Epithelial cell of proximal tubule (primary cell): ENCODE data around the gene RBM19. TPM values are rescaled to one million over a fixed set of nuclear protein-coding genes. Genes with fewer than 3 reads are reported as not detected.

ENCODE experiments used
- DNase-seq: peaks from one replicate; pipeline ENCODE4 v3.0.0-alpha.2; 2011; ENCODE audit warnings: low read depth
- H3K4me3 ChIP-seq: 2 replicates; pipeline ENCODE4 v1.5.1; 2011; ENCODE audit warnings: low read depth, mild to moderate bottlenecking, low read length
- total RNA-seq: library from RNA; depleted of rRNA; stranded (reverse); fragments of >200 nt; gene quantifications from 2 replicates; pipeline ENCODE4 v1.2.3, GENCODE V29; 2015
- TF ChIP-seq, protein P1 (sequence below): conservative IDR thresholded peaks from 2 replicates; pipeline ENCODE4 v1.5.1; 2012; ENCODE audit warnings: low read depth, mild to moderate bottlenecking, low read length

RBM19 gene
- total RNA-seq, 1 donor from 2014 or later: 26.5 TPM

DNA sequence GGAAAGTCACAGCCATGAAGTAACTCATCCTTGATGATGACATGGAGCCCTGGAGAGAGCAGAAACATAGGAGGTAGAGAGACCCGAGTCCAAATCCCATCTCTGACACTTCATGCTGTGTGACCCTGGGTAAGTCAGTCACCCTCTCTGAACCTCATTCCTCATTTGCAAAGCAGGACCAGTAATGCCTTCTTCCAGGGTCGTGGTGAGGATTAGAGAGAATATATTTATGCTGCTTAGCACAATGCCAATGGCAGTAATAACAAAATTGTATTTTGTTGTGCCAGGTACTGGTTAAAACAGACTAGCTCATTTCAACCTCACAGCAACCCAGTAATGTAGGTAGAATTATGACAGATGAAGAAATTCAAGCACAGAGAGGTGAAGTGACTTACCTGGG lies 13.9 kb upstream of the RBM19 start:
- no peak overlapping the region for H3K4me3 ChIP-seq
- DNase-seq: no peak
- TF ChIP-seq, protein P1, sequence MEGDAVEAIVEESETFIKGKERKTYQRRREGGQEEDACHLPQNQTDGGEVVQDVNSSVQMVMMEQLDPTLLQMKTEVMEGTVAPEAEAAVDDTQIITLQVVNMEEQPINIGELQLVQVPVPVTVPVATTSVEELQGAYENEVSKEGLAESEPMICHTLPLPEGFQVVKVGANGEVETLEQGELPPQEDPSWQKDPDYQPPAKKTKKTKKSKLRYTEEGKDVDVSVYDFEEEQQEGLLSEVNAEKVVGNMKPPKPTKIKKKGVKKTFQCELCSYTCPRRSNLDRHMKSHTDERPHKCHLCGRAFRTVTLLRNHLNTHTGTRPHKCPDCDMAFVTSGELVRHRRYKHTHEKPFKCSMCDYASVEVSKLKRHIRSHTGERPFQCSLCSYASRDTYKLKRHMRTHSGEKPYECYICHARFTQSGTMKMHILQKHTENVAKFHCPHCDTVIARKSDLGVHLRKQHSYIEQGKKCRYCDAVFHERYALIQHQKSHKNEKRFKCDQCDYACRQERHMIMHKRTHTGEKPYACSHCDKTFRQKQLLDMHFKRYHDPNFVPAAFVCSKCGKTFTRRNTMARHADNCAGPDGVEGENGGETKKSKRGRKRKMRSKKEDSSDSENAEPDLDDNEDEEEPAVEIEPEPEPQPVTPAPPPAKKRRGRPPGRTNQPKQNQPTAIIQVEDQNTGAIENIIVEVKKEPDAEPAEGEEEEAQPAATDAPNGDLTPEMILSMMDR: no peak

DNA sequence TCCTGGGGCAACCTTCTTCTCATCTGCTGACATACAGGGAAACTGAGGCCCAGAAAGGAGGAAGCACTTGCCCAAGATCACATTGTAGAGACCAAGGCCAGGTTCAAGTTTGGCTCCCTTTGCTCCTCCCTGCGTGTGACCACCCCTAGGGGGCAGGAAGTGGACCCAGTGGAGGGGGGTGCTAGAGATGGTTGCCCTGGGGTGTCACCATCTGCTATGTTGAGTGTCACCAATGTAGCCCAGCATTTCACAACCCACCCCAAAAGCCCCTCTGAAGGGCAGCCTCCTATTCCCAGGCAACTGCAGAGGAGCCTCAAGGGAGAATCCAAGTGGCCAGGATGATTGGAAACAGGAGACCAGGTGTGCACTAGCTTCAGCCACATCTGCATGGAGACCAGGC lies 12.0 kb upstream of the RBM19 start:
- DNase-seq: no peak
- TF ChIP-seq, protein P1: no peak
- H3K4me3 ChIP-seq: no peak overlapping the region

DNA sequence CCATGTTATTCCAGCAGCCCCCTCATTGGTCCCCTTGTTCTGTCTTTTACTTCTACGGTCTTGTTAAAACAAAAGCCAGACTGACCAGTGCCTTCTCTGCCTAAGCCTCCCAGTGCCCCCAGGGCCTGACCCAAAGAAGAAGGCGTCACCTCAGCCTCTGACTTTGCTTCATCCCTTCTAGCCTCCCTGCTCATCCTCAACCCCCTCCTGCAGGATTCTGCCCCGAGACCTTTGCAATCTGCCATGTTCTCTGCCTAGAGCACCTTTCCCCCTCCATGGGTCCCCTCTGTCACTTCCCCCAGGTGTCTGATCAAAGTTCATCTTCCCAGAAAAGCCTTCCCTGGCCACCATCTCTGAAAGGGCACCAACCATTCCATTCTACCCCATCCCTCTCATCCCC lies 7.9 kb upstream of the RBM19 start:
- TF ChIP-seq, protein P1: no peak
- H3K4me3 ChIP-seq: no peak overlapping the region
- no peak for DNase-seq

DNA sequence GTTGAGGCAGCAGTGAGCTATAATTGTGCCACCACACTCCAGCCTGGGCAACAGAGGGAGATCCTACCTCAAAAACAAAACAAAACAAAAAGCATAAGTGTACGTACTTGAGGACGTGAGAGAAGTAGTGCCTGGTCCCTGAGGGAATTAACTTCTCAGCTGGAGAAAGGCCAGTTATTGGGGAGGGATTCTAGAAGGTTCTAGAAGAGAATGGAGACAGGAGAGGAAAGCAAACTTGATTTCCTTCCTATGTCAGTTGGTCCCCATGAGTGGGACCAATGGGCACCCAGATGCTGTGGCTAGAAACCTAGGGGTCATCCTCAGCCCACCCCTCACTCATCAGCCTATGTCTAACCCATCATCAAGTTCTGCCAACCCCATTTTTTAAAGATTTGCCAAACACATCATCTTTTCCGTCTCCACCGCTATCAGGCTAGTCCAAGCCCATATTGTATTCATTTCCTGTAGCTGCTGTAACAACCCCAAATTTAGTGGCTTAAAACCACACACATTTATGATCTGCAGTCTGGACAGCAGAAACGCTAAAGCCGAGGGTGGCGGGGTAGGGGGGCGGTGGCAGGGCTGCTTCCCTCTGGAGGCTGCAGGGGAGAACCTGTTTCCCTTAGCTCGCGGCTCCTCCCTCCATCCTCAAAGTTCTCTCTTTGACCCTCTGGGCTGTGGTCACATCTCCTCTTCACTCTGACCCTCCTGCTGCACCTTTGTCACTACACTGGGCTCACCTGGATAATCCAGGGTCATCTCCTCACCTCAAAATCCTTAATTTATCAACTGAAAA lies 7.2 kb upstream of the RBM19 start:
- DNase-seq: no peak
- H3K4me3 ChIP-seq: no peak overlapping the region
- TF ChIP-seq, protein P1: no peak

DNA sequence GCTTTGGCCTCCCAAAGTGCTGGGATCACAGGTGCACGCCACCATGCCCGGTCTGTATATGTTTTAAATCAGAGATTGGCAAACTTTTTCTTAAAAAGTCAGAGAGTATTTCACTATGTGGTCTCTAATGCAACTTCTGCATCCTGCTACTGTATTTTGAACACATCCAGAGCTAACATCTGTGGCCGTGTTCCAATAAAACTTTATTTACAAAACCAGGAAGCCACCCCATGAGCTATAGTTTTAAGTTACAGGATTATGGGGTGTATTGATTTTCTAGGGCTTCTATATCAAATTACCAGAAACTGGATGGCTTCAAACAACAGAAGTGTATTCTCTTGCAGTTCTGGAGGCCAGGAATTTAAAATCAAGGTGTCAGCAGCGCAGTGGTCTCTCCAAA lies 5.3 kb upstream of the RBM19 start:
- no peak for DNase-seq
- H3K4me3 ChIP-seq: no peak overlapping the region
- TF ChIP-seq, protein P1: no peak

DNA sequence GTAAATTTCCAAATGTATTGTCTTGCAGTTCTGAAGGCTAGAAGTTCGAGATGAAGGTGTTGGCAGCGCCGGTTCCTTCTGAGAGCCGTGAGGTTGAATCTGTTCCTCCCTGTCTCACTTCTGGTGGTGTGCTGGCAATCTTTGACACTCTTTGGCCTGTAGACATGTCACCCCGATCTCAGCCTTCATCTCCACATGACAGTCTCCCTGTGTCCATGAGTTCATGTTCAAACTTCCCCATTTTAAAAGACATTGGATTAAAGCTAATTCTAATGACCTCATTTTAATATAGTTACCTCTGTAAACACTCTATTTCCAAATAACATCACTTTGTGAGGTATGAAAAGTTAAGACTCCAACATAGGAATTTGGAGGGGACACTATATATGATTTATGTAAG lies 4.1 kb upstream of the RBM19 start:
- TF ChIP-seq, protein P1: no peak
- DNase-seq: no peak
- H3K4me3 ChIP-seq: no peak overlapping the region

DNA sequence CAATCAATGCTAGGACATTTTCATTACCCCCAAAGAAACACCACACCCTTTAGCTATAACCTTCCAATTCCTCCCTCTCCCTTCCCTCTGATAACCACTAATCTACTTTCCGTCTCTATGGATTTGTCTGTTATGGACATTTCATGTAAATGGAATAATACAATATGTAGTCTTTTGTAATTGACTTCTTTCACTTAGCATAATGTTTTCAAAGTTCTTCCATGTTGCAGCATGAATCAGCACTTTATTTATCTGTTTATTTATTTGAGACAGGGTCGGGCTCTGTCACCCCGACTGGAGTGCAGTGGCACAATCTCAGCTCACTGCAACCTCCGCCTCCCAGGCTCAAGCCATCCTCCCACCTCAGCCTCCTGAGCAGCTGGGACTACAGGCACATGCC lies 1.2 kb upstream of the RBM19 start:
- no peak for DNase-seq
- no peak overlapping the region for H3K4me3 ChIP-seq
- TF ChIP-seq, protein P1: no peak
